Right lobe of liver (tissue), 4 donors: ENCODE data around the gene GCC2.

ENCODE experiments used
- CTCF ChIP-seq, 4 donors: fragments of 200-600 bp in 3 of 4; fragments of 450-650 bp in 1 of 4; IDR thresholded peaks; one replicate each; pipeline versions ENCODE4 v1.5.1 to v1.8.0; 2016 to 2022; ENCODE audit warnings: antibody characterized with exemption in 4 of 4, mild to moderate bottlenecking in 2 of 4
- POLR2A ChIP-seq: fragments of 450-650 bp; IDR thresholded peaks from one replicate; pipeline ENCODE4 v1.6.1; 2017; ENCODE audit warnings: antibody characterized with exemption, mild to moderate bottlenecking
- donor health status: DM: no; HTN: no; CAD: no.
- donor health status: DM: no; HTN: no; CAD: no.
- donor health status: DM: no; HTN: yes; CAD: no.

GRCh38 chr2:108555572-108555971, 106.6 kb downstream of the GCC2 start:
- no peak for TF ChIP-seq CTCF (IDR thresholded peaks at IDR 0.05)
- no peak for TF ChIP-seq POLR2A
